Measurements from ENCODE around the gene PLA2G4F. TPM values are rescaled to one million over a fixed set of nuclear protein-coding genes. Genes with fewer than 3 reads are reported as not detected.

PLA2G4F gene
- total and polyA plus RNA-seq, 10 donors = 0.03 TPM; not detected in 9

GRCh38 chr15:42193383-42193782, 36.9 kb upstream of the PLA2G4F start:
- peaks cover 0 to 4% (median 0%) of the 10 kb centered on the region in 8 donors for H3K9me3 ChIP-seq
- intact Hi-C loops (cut with DNase I; ENCODE audit: low total_unique reads) = no loop called here
- H3K27ac ChIP-seq = no peak overlapping the region
- no peak for DNase-seq
- H3K4me1 ChIP-seq = peaks cover 0 to 27% (median 3%) of the 10 kb centered on the region in 6 donors
- no peak overlapping the region for H3K4me3 ChIP-seq
- WGBS, 5 donors = 81 to 90% (median 85%) methylated on average over 3 of the region's 3 CpGs
- no peak for TF ChIP-seq POLR2AphosphoS5 (IDR thresholded peaks at IDR 0.05)
- no peak for TF ChIP-seq POLR2A (IDR thresholded peaks at IDR 0.05)
- no peak for TF ChIP-seq CTCF (IDR thresholded peaks at IDR 0.05 in 8 of 11, conservative IDR thresholded peaks at IDR 0.05 in 3 of 11)
- no peaks in the 10 kb centered on the region for H3K27me3 ChIP-seq (replicated peaks in 1 of 7)
- peaks cover 0 to 91% (median 41%) of the 10 kb centered on the region in 6 donors for H3K36me3 ChIP-seq

DNA sequence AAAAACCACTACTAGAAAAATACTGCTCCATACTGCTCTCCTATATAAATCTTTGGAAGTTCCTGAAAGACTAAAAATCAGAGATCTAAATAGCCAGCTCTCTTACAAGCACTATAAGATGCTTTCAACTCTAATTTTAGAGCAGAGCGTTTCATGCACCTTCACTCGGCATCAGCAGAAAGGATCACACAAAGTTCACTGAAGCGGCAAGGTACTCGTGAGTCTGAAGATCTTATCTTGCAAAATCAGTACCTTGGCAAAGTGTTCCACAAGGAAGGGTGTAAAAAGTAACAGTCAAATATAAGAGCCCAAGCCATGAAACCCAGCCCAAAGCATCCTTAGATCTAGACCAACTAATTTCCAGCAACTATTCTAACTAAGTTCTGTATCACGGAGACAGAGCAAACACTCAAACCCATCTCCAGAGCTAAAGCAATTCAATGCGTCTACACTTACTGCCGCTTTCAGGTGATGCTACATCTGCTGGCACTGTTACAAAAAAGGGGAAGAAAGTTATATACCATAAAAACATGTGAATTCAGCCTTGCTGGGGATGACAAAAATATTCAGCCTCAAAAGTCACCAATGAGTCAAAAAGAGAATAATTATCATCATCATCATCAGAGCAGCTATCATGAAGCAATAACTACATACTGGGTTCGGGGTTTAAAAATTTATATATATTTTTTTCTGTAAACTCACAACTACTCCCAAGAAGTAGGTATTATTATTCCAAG, 35.3 kb upstream of the PLA2G4F start:
- peaks cover 0 to 27% (median 3%) of the 10 kb centered on the region in 6 donors for H3K4me1 ChIP-seq
- 77 to 84% (median 80%) methylated on average over 8 of the region's 8 CpGs for WGBS, 5 donors
- intact Hi-C loops (cut with DNase I; ENCODE audit: low total_unique reads) = no loop called here
- peaks cover 0 to 4% (median 0%) of the 10 kb centered on the region in 8 donors for H3K9me3 ChIP-seq
- no peak overlapping the region for H3K4me3 ChIP-seq
- no peak overlapping the region for H3K27ac ChIP-seq
- DNase-seq = no peak
- H3K27me3 ChIP-seq (replicated peaks in 1 of 7) = no peaks in the 10 kb centered on the region
- peaks cover 0 to 92% (median 44%) of the 10 kb centered on the region in 6 donors for H3K36me3 ChIP-seq
- TF ChIP-seq POLR2AphosphoS5 (IDR thresholded peaks at IDR 0.05) (no peak), POLR2A (IDR thresholded peaks at IDR 0.05) (no peak)

DNA sequence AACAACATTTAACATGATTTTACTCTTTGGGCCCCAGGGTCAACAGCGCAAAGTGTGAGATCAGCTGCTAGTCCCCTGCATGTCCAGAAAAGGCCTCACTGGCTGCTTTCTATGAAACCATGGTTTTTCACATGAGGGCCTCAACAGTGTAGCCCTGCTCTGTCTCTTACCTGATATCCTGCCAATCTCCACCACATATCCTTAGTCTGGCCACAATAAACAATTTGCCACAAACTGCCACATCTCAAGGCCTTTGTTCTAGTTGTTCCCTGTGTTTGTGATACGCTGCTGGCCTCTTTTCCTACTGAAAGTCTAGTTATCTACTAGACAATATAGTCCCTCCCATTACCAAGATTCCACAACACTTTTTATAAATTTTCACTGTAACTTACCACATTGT, 33.9 kb upstream of the PLA2G4F start:
- intact Hi-C loops (cut with DNase I; ENCODE audit: low total_unique reads) = no loop called here
- no peaks in the 10 kb centered on the region for H3K27me3 ChIP-seq (replicated peaks in 1 of 7)
- H3K4me3 ChIP-seq = no peak overlapping the region
- no peaks in the 10 kb centered on the region for H3K9me3 ChIP-seq
- DNase-seq = no peak
- no peak overlapping the region for H3K27ac ChIP-seq
- WGBS, 5 donors = 89 to 97% (median 94%) methylated on average over 2 of the region's 2 CpGs
- H3K4me1 ChIP-seq = peaks cover 0 to 27% (median 3%) of the 10 kb centered on the region in 6 donors
- no peak for TF ChIP-seq CTCF (IDR thresholded peaks at IDR 0.05 in 8 of 11, conservative IDR thresholded peaks at IDR 0.05 in 3 of 11)
- no peak for TF ChIP-seq POLR2AphosphoS5 (IDR thresholded peaks at IDR 0.05)
- no peak for TF ChIP-seq POLR2A (IDR thresholded peaks at IDR 0.05)
- H3K36me3 ChIP-seq = peaks cover 0 to 97% (median 58%) of the 10 kb centered on the region in 6 donors

DNA sequence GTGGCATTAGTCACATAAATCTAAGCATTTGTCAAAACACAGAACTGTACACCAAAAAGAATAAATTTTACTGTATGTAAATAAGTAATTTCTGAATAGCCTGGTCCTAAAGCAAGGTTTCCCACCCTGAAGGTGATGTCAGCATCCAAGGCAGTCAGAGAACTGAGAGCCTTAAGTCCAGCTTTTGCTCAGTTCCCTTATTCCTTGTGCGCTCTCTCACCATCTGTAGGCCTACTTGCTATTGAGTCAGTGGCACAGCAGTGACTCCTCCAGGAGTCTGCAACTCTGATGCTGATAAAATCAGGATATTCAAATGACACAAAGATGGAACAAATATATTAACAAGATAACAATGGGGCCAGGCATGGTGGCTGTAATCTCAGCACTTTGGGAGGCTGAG, 29.4 kb upstream of the PLA2G4F start:
- DNase-seq = no peak
- peaks cover 0 to 100% (median 91%) of the 10 kb centered on the region in 6 donors for H3K36me3 ChIP-seq
- TF ChIP-seq CTCF (IDR thresholded peaks at IDR 0.05 in 8 of 11, conservative IDR thresholded peaks at IDR 0.05 in 3 of 11) = no peak
- no peak for TF ChIP-seq POLR2A (IDR thresholded peaks at IDR 0.05)
- TF ChIP-seq POLR2AphosphoS5 (IDR thresholded peaks at IDR 0.05) = no peak
- no peak overlapping the region for H3K27ac ChIP-seq
- H3K9me3 ChIP-seq = no peaks in the 10 kb centered on the region
- 96 to 100% (median 100%) methylated on average over 1 of the region's 1 CpG for WGBS, 5 donors
- intact Hi-C loops (cut with DNase I; ENCODE audit: low total_unique reads) = no loop called here
- H3K4me3 ChIP-seq = no peak overlapping the region
- no peaks in the 10 kb centered on the region for H3K27me3 ChIP-seq (replicated peaks in 1 of 7)
- H3K4me1 ChIP-seq = peaks cover 0 to 13% (median 0%) of the 10 kb centered on the region in 6 donors
